Measurements from ENCODE around the gene CWF19L1.

The CWF19L1 gene

DNA sequence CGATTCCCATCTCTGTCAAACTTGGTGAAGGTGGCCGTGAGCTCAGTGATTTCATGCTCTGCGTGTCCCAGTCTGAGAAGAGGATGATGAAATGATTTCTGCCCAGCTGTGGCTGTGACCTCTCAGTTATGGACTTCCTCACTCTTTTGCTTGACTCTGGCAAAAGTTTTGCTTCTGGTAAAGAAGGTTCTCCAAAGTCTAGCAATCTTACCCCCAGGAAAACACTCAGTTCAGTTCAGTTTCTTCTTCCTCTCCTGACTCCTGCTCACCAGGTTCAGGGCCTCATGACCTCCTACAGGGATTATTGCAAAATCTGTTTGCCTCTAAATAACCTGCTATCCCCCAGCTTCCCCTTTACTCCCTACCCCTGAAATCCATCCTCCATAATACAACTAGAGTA, 23.9 kb upstream of the CWF19L1 start:
- TF ChIP-seq, protein P1, sequence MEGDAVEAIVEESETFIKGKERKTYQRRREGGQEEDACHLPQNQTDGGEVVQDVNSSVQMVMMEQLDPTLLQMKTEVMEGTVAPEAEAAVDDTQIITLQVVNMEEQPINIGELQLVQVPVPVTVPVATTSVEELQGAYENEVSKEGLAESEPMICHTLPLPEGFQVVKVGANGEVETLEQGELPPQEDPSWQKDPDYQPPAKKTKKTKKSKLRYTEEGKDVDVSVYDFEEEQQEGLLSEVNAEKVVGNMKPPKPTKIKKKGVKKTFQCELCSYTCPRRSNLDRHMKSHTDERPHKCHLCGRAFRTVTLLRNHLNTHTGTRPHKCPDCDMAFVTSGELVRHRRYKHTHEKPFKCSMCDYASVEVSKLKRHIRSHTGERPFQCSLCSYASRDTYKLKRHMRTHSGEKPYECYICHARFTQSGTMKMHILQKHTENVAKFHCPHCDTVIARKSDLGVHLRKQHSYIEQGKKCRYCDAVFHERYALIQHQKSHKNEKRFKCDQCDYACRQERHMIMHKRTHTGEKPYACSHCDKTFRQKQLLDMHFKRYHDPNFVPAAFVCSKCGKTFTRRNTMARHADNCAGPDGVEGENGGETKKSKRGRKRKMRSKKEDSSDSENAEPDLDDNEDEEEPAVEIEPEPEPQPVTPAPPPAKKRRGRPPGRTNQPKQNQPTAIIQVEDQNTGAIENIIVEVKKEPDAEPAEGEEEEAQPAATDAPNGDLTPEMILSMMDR (IDR thresholded peaks at IDR 0.05; ENCODE audit: low read depth, low read length, poor library complexity, severe bottlenecking): no peak
- no peak for TF ChIP-seq EZH2phosphoT487 (IDR thresholded peaks at IDR 0.05; ENCODE audit: borderline replicate concordance, low read length)
- Histone ChIP-seq H3K4me3 (ENCODE audit: low read length) (no peak overlapping the region), H3K4me1 (ENCODE audit: control insufficient read depth, low read length) (peaks cover 7% of the 10 kb centered on the region)

DNA sequence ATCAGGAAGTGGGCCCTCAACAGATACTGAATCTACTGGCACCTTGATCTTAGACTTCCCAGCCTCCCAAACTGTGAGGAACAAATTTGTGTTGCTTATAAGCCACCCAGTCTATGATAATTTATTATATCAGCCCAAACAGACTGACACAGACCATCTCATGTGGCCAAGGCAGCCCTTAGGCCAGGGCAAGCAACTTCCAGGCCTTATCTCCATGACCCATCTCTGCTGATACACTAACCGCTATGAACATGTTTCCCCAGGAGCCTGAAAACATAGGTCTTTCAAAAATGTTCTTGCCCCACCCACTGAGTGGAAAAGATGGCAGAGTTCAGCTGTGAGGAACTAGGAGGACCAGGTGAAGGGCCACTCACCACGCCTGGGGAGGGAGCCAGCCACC, 22.2 kb upstream of the CWF19L1 start:
- H3K9me3 ChIP-seq (ENCODE audit: control insufficient read depth, insufficient read depth, low read length): no peaks in the 10 kb centered on the region
- H3F3A ChIP-seq (ENCODE audit: control insufficient read depth, insufficient read depth): no peaks in the 10 kb centered on the region
- H3K4me2 ChIP-seq (ENCODE audit: low read length): no peak overlapping the region
- peaks cover 12% of the 10 kb centered on the region for H3K27me3 ChIP-seq (ENCODE audit: control insufficient read depth, low read length)
- H3K27ac ChIP-seq (ENCODE audit: low read depth, low read length): no peak overlapping the region
- H4K20me1 ChIP-seq (ENCODE audit: control insufficient read depth, insufficient read depth, low read depth, low read length): no peaks in the 10 kb centered on the region
- H3K36me3 ChIP-seq (ENCODE audit: control insufficient read depth, low read length): peaks cover 5% of the 10 kb centered on the region; the same call in 1 of the 2 replicates
- peaks cover 21% of the 10 kb centered on the region for H3K79me2 ChIP-seq (ENCODE audit: control insufficient read depth, low read length)
- TF ChIP-seq, protein P1 (IDR thresholded peaks at IDR 0.05; ENCODE audit: low read depth, low read length, poor library complexity, severe bottlenecking): no peak
- no peaks in the 10 kb centered on the region for H3K9me2 ChIP-seq (replicated peaks; ENCODE audit: control insufficient read depth, low read length)
- peaks cover 17% of the 10 kb centered on the region for H3K4me1 ChIP-seq (ENCODE audit: control insufficient read depth, low read length)
- no peak overlapping the region for H3K4me3 ChIP-seq (ENCODE audit: low read length)

More for the DNA sequence above, 23.9 kb upstream of the CWF19L1 start:
- H3K9me2 ChIP-seq (replicated peaks; ENCODE audit: control insufficient read depth, low read length): no peaks in the 10 kb centered on the region
- no peaks in the 10 kb centered on the region for H4K20me1 ChIP-seq (ENCODE audit: control insufficient read depth, insufficient read depth, low read depth, low read length)
- H3K79me2 ChIP-seq (ENCODE audit: control insufficient read depth, low read length): peaks cover 4% of the 10 kb centered on the region
- H3F3A ChIP-seq (ENCODE audit: control insufficient read depth, insufficient read depth): no peaks in the 10 kb centered on the region
- peaks cover under 1% of the 10 kb centered on the region; the same call in 1 of the 2 replicates for H3K36me3 ChIP-seq (ENCODE audit: control insufficient read depth, low read length)
- H3K27ac ChIP-seq (ENCODE audit: low read depth, low read length): no peak overlapping the region
- no peaks in the 10 kb centered on the region for H3K9me3 ChIP-seq (ENCODE audit: control insufficient read depth, insufficient read depth, low read length)
- H3K27me3 ChIP-seq (ENCODE audit: control insufficient read depth, low read length): peaks cover 12% of the 10 kb centered on the region
- no peak overlapping the region for H3K4me2 ChIP-seq (ENCODE audit: low read length)

DNA sequence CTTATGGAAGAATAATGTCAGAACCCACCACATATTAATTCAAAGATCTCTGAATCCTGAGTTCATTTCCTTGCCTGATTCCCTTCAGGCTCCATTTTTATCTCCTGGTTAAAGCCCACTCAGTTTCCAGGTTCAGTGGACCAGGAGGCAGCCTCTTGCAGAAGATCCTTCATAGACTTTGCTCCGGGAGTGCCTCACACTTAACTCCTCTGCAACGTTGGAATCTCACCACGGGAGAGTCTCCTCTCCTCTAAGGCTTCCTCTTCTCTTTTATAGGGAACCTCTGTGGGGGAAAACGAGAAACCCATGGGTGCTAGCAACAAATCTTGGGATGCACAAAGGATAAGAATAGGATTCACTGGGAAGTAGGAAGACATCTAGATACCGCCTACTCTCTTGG, 20.8 kb upstream of the CWF19L1 start:
- Histone ChIP-seq H3K9me3 (ENCODE audit: control insufficient read depth, insufficient read depth, low read length) (no peaks in the 10 kb centered on the region), H3K4me3 (ENCODE audit: low read length) (no peak overlapping the region), H3K36me3 (ENCODE audit: control insufficient read depth, low read length) (peaks cover 18% of the 10 kb centered on the region), H3K79me2 (ENCODE audit: control insufficient read depth, low read length) (peaks cover 36% of the 10 kb centered on the region), H3K27ac (ENCODE audit: low read depth, low read length) (no peak overlapping the region), H3K9me2 (replicated peaks; ENCODE audit: control insufficient read depth, low read length) (no peaks in the 10 kb centered on the region), H3K4me1 (ENCODE audit: control insufficient read depth, low read length) (peaks cover 29% of the 10 kb centered on the region), H3K4me2 (ENCODE audit: low read length) (no peak overlapping the region), H3K27me3 (ENCODE audit: control insufficient read depth, low read length) (peaks cover 9% of the 10 kb centered on the region), H4K20me1 (ENCODE audit: control insufficient read depth, insufficient read depth, low read depth, low read length) (no peaks in the 10 kb centered on the region), H3F3A (ENCODE audit: control insufficient read depth, insufficient read depth) (no peaks in the 10 kb centered on the region)
- no peak for TF ChIP-seq EZH2phosphoT487 (IDR thresholded peaks at IDR 0.05; ENCODE audit: borderline replicate concordance, low read length)
- TF ChIP-seq, protein P1 (IDR thresholded peaks at IDR 0.05; ENCODE audit: low read depth, low read length, poor library complexity, severe bottlenecking): no peak

Measured in DOHH2 (cell line).